ENCODE results near the gene TAB2.

- TF ChIP-seq CTCF (IDR thresholded peaks at IDR 0.05; ENCODE audit: low read depth, low read length, poor library complexity, severe bottlenecking) (no peak), EZH2phosphoT487 (IDR thresholded peaks at IDR 0.05; ENCODE audit: borderline replicate concordance, low read length) (no peak)
Observed at GRCh38 chr6:149405823-149406765, 88.6 kb downstream of the TAB2 start.

Measured in DOHH2 (cell line).